SK-N-MC (cell line): Measurements from ENCODE around the gene HRCT1.

Experiments
- EZH2 ChIP-seq: fragments of 200-600 bp; sonication (generic); IDR thresholded peaks from one replicate; pipeline ENCODE4 v1.6.1; 2017; ENCODE audit warnings: antibody characterized with exemption
- POLR2AphosphoS5 ChIP-seq: IDR thresholded peaks from 2 replicates; pipeline ENCODE4 v1.6.1; 2012; ENCODE audit warnings: mild to moderate bottlenecking, low read depth, low read length, borderline replicate concordance

- TF ChIP-seq EZH2 (no peak), POLR2AphosphoS5 (no peak)
These were observed 1.9 kb downstream of the HRCT1 start for GRCh38 chr9:35907711-35908503.
